Cardiac muscle cell (in vitro differentiated cells and primary cell): ENCODE results near the gene SND1. TPM values are rescaled to one million over a fixed set of nuclear protein-coding genes. Genes with fewer than 3 reads are reported as not detected.
A peak's percentile ranks its signal among the peaks of the same experiment; 100 is the strongest.
"Not testable (repeated sequence)": the region's sequence is repeated elsewhere in the genome, so short reads cannot be mapped to it uniquely, and the experiment has no call there.

Experiments used
- DNase-seq, 2 donors: peaks; one replicate each; pipeline versions ENCODE4 v3.0.0 to v3.0.0-alpha.2; 2010 to 2017; ENCODE audit warnings: low read depth in 1 of 2, low spot score in 1 of 2
- H3K27ac ChIP-seq: fragments of 200-600 bp; sonication (generic); 2 replicates; pipeline ENCODE4 v1.5.1; 2016
- H3K27me3 ChIP-seq: fragments of 200-600 bp; sonication (generic); 2 replicates; pipeline ENCODE4 v1.6.0; 2016; ENCODE audit warnings: control low read depth
- H3K36me3 ChIP-seq: fragments of 200-600 bp; sonication (generic); 2 replicates; pipeline ENCODE4 v1.5.1; 2016; ENCODE audit warnings: control low read depth
- H3K4me1 ChIP-seq: fragments of 200-600 bp; sonication (generic); 2 replicates; pipeline ENCODE4 v1.8.1; 2017; ENCODE audit warnings: low read depth, mild to moderate bottlenecking, mixed run types
- H3K4me3 ChIP-seq: fragments of 200-600 bp; sonication (generic); 2 replicates; pipeline ENCODE4 v1.5.1; 2016; ENCODE audit warnings: mild to moderate bottlenecking
- H3K9me3 ChIP-seq: fragments of 200-600 bp; sonication (generic); 2 replicates; pipeline ENCODE4 v1.5.1; 2017; ENCODE audit warnings: low read depth, mild to moderate bottlenecking, control low read depth
- polyA plus RNA-seq: library from polyadenylated mRNA; unstranded; fragments of >200 nt; fragmentation: Nextera tagmentation; extraction: Ambion mirVana; gene quantifications from 2 replicates; pipeline ENCODE4 v1.2.1, GENCODE V29; 2016
- total RNA-seq: library from RNA; depleted of rRNA; stranded (reverse); fragments of >200 nt; gene quantifications from 2 replicates; pipeline ENCODE4 v1.2.3, GENCODE V29; 2016
- TF ChIP-seq, protein P1 (sequence below): IDR thresholded peaks from 2 replicates; pipeline ENCODE4 v1.5.1; 2012; ENCODE audit warnings: low read depth, mild to moderate bottlenecking, low read length

SND1 gene
- total and polyA plus RNA-seq, 2 experiments from 2014 or later, result 114 to 172 TPM

DNA sequence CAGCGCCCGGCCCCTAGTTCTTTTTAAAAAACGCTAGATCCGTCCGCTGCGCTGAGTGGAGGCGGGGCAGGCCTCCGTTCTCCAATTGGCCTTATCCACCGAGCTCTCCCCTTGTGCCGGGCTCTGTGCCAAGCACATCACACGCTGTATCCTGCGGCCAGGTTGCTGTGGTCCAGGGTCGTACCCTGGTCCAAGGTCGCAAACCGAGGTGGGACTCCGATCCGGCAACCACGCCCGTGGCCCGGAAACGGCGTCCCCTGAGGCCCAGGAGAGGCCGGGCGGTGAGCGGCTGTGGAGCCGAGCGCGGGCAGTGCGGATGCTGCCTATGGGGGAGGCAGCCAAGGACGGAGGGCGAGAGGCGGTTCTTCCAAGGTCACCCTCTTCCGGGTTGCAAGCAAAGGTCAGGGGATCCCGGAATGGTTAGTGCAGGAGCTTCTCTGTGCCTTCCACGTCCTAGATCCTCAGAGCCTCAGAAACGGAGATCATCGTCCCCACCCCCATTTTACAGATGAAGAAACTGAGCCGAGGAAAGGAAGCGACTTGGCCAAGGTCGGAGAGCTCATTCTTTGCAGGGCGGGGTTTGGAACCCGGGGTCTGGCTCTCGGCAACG, 451.6 kb downstream of the SND1 start:
- TF ChIP-seq, protein P1, sequence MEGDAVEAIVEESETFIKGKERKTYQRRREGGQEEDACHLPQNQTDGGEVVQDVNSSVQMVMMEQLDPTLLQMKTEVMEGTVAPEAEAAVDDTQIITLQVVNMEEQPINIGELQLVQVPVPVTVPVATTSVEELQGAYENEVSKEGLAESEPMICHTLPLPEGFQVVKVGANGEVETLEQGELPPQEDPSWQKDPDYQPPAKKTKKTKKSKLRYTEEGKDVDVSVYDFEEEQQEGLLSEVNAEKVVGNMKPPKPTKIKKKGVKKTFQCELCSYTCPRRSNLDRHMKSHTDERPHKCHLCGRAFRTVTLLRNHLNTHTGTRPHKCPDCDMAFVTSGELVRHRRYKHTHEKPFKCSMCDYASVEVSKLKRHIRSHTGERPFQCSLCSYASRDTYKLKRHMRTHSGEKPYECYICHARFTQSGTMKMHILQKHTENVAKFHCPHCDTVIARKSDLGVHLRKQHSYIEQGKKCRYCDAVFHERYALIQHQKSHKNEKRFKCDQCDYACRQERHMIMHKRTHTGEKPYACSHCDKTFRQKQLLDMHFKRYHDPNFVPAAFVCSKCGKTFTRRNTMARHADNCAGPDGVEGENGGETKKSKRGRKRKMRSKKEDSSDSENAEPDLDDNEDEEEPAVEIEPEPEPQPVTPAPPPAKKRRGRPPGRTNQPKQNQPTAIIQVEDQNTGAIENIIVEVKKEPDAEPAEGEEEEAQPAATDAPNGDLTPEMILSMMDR, result no peak
- H3K9me3 ChIP-seq, result no peaks in the 10 kb centered on the region
- H3K4me3 ChIP-seq, result peak overlapping the region; percentile 9
- no peak overlapping the region for H3K27ac ChIP-seq
- H3K27me3 ChIP-seq, result peaks cover 35% of the 10 kb centered on the region
- H3K36me3 ChIP-seq, result no peaks in the 10 kb centered on the region
- DNase-seq, result peak in 1 of 2 donors; percentile 76
- H3K4me1 ChIP-seq, result no peaks in the 10 kb centered on the region

DNA sequence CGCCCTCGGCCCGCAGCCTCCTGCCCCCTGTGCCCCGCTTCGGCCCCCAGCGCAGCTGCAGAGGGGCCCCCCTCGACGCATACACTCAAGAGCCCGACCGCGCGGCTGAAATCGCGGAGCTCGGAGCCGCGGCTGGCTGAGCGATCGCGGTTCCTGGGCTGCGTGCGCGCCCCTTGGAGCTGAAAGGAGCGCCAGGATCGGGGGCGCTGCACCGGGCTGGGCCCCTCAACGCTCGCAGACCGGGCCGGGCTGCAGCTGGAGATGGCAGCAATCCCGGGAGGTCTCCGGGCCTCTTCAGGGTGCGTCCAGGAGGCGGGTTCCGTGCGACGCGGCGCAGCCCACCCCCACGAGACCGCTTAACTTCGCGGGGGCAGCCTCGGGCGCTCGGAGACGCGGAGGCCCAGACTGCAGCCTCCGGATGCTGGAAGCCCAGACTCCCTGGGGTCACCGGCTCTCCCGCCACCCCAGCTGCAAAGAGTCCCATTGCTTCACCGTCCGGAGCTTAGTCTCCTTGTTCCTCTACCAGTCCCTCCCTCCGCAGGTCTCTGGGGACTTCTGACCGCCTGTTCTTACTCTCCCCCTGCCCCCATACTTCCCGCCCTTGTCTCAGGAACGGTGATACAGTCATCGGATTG, 452.2 kb downstream of the SND1 start:
- Histone ChIP-seq H3K27ac (no peak overlapping the region), H3K36me3 (no peaks in the 10 kb centered on the region), H3K9me3 (no peaks in the 10 kb centered on the region), H3K4me1 (no peaks in the 10 kb centered on the region), H3K27me3 (peaks cover 36% of the 10 kb centered on the region), H3K4me3 (peak overlapping the region; percentile 9)
- TF ChIP-seq, protein P1, result no peak
- peak in 1 of 2 donors; percentile 46 for DNase-seq

DNA sequence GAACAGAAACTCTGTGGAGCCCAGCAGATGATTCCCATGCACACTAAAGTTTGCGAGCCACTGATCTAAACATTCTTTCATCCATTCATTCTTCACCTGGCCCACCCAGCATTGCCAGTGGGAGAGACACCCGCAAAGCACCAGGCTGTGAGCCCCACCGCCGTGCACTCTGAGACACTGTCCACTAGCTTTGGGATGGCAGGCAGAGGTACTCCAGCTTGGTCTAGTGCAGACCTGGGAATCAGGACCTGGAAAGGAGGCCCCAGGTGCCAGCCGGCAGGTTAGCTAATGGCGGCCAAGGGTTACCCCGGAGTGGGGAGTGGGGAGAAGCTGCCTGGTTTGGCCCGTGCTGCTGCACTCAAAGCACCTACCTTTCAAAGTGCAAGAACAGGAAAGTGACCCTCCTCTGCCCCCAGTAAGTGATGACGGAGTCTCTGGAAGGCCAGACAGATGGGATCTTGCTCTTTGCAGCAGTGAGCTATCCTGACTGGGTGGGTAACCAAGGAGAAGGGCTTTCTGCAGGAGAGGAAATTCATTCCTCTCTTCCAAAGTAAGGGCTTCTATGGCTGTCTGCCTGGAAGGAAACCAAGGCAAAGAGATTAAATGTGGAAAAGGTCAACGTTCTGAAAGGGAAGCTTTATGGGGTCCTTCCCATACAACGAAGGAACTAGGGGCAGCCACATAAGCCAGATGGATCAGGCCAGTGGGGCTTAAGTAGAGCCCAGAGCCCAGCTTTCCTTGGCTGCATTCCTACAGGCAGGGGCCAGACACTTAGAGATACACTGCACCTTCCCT, 453.4 kb downstream of the SND1 start:
- Histone ChIP-seq H3K9me3 (no peaks in the 10 kb centered on the region), H3K4me3 (no peak overlapping the region)

DNA sequence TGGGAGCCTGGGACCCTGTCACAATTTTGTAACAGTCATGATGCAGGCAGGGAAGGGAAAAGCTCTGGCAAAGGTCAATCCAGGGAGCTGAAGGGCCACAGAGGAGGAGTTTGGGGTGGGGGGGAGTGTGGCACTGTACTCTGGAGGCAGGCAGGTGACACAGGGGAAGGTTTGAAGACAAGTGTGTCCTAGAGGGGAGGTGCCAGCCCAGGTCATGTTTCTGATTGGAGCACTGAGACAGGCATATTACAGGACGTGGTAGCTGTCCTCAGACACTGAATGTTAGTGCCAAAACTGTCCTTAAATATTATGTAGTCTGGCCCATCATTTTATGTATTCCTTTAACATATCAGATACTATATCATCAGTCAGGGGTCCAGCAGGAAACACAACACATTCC, 454.8 kb downstream of the SND1 start:
- TF ChIP-seq, protein P1, result no peak
- Histone ChIP-seq H3K4me3 (no peak overlapping the region), H3K36me3 (no peaks in the 10 kb centered on the region), H3K27ac (no peak overlapping the region), H3K27me3 (peaks cover 36% of the 10 kb centered on the region), H3K9me3 (no peaks in the 10 kb centered on the region), H3K4me1 (no peaks in the 10 kb centered on the region)
- no peak for DNase-seq

More for the DNA sequence above, 453.4 kb downstream of the SND1 start:
- Histone ChIP-seq H3K36me3 (no peaks in the 10 kb centered on the region), H3K27ac (no peak overlapping the region), H3K4me1 (no peaks in the 10 kb centered on the region), H3K27me3 (peaks cover 36% of the 10 kb centered on the region)
- DNase-seq, result no peak
- TF ChIP-seq, protein P1, result no peak

DNA sequence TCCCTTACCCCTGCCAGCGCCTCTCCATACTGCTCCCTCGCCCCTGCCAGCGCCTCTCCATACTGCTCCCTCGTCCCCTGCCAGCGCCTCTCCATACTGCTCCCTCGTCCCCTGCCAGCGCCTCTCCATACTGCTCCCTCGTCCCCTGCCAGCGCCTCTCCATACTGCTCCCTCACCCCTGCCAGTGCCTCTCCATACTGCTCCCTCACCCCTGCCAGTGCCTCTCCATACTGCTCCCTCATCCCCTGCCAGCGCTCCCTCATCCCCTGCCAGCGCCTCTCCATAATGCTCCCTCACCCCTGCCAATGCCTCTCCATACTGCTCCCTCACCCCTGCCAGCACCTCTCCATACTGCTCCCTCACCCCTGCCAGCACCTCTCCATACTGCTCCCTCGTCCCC, 455.5 kb downstream of the SND1 start:
- H3K4me1 ChIP-seq, H3K36me3 ChIP-seq, H3K27ac ChIP-seq, DNase-seq, H3K4me3 ChIP-seq, H3K9me3 ChIP-seq: not testable (repeated sequence)
- peaks cover 36% of the 10 kb centered on the region for H3K27me3 ChIP-seq

DNA sequence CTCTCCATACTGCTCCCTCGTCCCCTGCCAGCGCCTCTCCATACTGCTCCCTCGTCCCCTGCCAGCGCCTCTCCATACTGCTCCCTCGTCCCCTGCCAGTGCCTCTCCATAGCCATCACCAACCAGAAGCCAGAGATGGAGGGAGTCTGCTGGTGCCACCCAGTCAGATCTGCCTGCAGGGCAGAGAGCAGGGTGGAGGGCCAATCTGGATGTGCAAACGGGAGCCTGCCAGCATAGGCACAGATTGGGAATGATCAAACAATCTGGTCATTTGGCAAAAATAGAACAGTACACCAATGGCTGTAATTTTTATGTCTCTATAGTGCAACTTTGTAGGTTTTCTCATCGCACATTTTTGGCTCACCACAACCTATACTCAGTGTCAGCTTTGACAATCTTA, 456.1 kb downstream of the SND1 start:
- Histone ChIP-seq H3K27ac (no peak overlapping the region), H3K4me3 (no peak overlapping the region), H3K27me3 (peaks cover 35% of the 10 kb centered on the region), H3K4me1 (no peaks in the 10 kb centered on the region), H3K9me3 (no peaks in the 10 kb centered on the region), H3K36me3 (no peaks in the 10 kb centered on the region)
- no peak for DNase-seq
- TF ChIP-seq, protein P1, result no peak
